HepG2 (cell line): ENCODE measurements around the gene P2RX2. TPM values are rescaled to one million over a fixed set of nuclear protein-coding genes. Genes with fewer than 3 reads are reported as not detected.

ENCODE experiments used
- ATM ChIP-seq: fragments of 450-650 bp; IDR thresholded peaks from 2 replicates; pipeline ENCODE4 v1.7.1; 2017; ENCODE audit warnings: mild to moderate bottlenecking, borderline replicate concordance
- BRCA1 ChIP-seq: sonication (generic); formaldehyde crosslinking; IDR thresholded peaks from 2 replicates; pipeline ENCODE4 v1.4.0; 2020; ENCODE audit warnings: missing genetic modification reagents
- CAMTA2 ChIP-seq: sonication (generic); formaldehyde crosslinking; IDR thresholded peaks from 2 replicates; pipeline ENCODE4 v1.4.0; 2020; ENCODE audit warnings: mild to moderate bottlenecking, missing genetic modification reagents, borderline replicate concordance
- KLF11 ChIP-seq: IDR thresholded peaks from 2 replicates; pipeline ENCODE4 v1.6.1; 2016; ENCODE audit warnings: missing compliant biosample characterization
- MXD4 ChIP-seq: IDR thresholded peaks from 2 replicates; pipeline ENCODE4 v1.6.1; 2016; ENCODE audit warnings: mild to moderate bottlenecking, missing biosample characterization, missing genetic modification reagents
- NFIC ChIP-seq: IDR thresholded peaks from 2 replicates; pipeline ENCODE4 v1.6.1; 2012; ENCODE audit warnings: mild to moderate bottlenecking, low read length, inconsistent platforms
- PAXIP1 ChIP-seq: sonication (generic); formaldehyde crosslinking; conservative IDR thresholded peaks from 2 replicates; pipeline ENCODE4 v1.4.0; 2020; ENCODE audit warnings: mild to moderate bottlenecking, missing genetic modification reagents, moderate library complexity
- TEAD3 ChIP-seq: optimal IDR thresholded peaks from 2 replicates; pipeline ENCODE3; 2016; ENCODE audit warnings: borderline replicate concordance
- ZGPAT ChIP-seq: IDR thresholded peaks from 2 replicates; pipeline ENCODE4 v1.6.1; 2016; ENCODE audit warnings: mild to moderate bottlenecking
- ZNF143 ChIP-seq: sonication (generic); formaldehyde crosslinking; IDR thresholded peaks from 2 replicates; pipeline ENCODE4 v1.4.0; 2020; ENCODE audit warnings: missing genetic modification reagents
- ZNF263 ChIP-seq: sonication (generic); formaldehyde crosslinking; IDR thresholded peaks from 2 replicates; pipeline ENCODE4 v1.4.0; 2020; ENCODE audit warnings: missing genetic modification reagents
- ZNF503 ChIP-seq: sonication (generic); formaldehyde crosslinking; IDR thresholded peaks from 2 replicates; pipeline ENCODE4 v1.4.0; 2020; ENCODE audit warnings: missing genetic modification reagents
- ZNF552 ChIP-seq: sonication (generic); formaldehyde crosslinking; IDR thresholded peaks from 2 replicates; pipeline ENCODE4 v1.9.0; 2022; ENCODE audit warnings: missing genetic modification reagents, mild to moderate bottlenecking, borderline replicate concordance
- polyA plus RNA-seq, 8 experiments: library from polyadenylated mRNA; depleted of rRNA in 3 of 8; stranded (reverse) in 7 of 8; unstranded in 1 of 8; fragments of >200 nt; fragmentation: Illumina TruSeq in 4 of 8; extraction: Trizol in 4 of 8; gene quantifications; 2 replicates each; pipeline versions ENCODE4 v1.2.1 to v1.2.3, GENCODE V29; 2011 to 2016; ENCODE audit warnings: low read depth in 4 of 8, missing spikeins in 1 of 8, mixed read lengths in 1 of 8; ENCODE audit not compliant: insufficient read depth in 1 of 8
- total RNA-seq, 5 experiments: library from RNA; depleted of rRNA; stranded (reverse); fragments of >200 nt; fragmentation: Illumina TruSeq; extraction: Trizol; gene quantifications; 2 replicates each; pipeline ENCODE4 v1.2.3, GENCODE V29; 2016; ENCODE audit warnings: low read depth in 1 of 5
- TF ChIP-seq, protein P1 (sequence below): sonication (generic); formaldehyde crosslinking; IDR thresholded peaks from 2 replicates; pipeline ENCODE4 v1.4.0; 2020; ENCODE audit warnings: missing genetic modification reagents, borderline replicate concordance
- TF ChIP-seq, protein P2 (sequence below): sonication (generic); formaldehyde crosslinking; IDR thresholded peaks from 2 replicates; pipeline ENCODE4 v1.4.0; 2020; ENCODE audit warnings: missing genetic modification reagents

The P2RX2 gene
- total and polyA plus RNA-seq, 2 of the 13 experiments (the other 11 are each of a cell fraction or from before 2014, with no cell fraction given): not detected

DNA sequence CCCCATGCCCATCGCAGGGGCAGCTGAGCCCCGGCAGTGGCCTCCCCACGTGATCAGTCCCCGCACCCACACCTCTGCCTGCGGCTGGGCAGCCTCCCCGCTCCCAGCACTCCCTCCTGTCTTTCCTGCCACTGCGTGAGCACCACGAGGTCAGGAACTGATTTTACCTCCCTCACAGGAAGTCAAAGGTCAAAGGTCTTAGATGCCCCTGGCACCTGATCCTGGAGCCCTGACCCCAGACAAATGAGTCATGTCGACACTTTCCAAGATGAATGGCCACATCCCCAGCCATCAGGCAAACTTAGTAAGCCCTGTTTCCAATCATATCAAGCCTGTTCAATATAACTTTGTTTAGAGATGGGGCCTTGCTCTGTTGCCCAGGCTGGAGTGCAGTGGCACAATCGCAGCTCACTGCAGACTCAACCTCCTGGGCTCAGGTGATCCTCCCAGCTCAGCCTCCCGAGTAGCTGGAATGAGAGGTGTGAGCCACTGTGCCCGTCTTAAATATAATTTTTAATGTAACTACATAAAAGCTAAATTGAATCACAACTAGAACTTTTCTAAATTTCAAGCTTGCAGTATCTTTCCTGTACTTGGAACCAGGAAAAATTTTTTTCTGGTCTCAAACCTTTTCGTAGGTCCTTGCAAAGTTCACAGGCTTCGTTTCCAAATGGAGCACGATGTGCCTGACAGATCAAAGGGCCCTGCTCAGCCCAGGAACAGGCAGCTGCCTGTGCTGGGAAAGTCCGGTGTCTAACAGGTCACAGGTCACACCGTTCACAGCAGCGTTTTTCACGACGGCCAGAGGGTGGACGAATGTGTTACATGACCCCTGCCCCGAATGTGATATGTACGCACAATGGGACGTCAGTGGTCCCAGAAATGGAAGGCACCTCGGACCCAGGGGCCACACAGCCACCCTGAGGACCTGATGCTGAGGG is 10.1 kb upstream of the P2RX2 start (continued):
- peak; percentile 43; the same call in 1 of the 2 replicates for TF ChIP-seq ZNF143 (CRISPR knock-in tag)
- no peak for TF ChIP-seq NFIC
- peak; percentile 65 for TF ChIP-seq TEAD3 (CRISPR knock-in tag)
- 0 out of 2 replicates have a peak, but pooled peaks have one; percentile 29 for TF ChIP-seq ZNF552 (CRISPR knock-in tag)
- 0 out of 2 replicates have a peak, but pooled peaks have one; percentile 29 for TF ChIP-seq ZGPAT
- TF ChIP-seq BRCA1 (CRISPR knock-in tag): 0 out of 2 replicates have a peak, but pooled peaks have one; percentile 38
- 0 out of 2 replicates have a peak, but pooled peaks have one; percentile 35 for TF ChIP-seq ZNF263 (CRISPR knock-in tag)
- TF ChIP-seq PAXIP1 (CRISPR knock-in tag): peak; percentile 69
- no peak for TF ChIP-seq CAMTA2 (CRISPR knock-in tag)
- TF ChIP-seq, protein P1, sequence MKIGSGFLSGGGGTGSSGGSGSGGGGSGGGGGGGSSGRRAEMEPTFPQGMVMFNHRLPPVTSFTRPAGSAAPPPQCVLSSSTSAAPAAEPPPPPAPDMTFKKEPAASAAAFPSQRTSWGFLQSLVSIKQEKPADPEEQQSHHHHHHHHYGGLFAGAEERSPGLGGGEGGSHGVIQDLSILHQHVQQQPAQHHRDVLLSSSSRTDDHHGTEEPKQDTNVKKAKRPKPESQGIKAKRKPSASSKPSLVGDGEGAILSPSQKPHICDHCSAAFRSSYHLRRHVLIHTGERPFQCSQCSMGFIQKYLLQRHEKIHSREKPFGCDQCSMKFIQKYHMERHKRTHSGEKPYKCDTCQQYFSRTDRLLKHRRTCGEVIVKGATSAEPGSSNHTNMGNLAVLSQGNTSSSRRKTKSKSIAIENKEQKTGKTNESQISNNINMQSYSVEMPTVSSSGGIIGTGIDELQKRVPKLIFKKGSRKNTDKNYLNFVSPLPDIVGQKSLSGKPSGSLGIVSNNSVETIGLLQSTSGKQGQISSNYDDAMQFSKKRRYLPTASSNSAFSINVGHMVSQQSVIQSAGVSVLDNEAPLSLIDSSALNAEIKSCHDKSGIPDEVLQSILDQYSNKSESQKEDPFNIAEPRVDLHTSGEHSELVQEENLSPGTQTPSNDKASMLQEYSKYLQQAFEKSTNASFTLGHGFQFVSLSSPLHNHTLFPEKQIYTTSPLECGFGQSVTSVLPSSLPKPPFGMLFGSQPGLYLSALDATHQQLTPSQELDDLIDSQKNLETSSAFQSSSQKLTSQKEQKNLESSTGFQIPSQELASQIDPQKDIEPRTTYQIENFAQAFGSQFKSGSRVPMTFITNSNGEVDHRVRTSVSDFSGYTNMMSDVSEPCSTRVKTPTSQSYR: peak; percentile 71; the same call in 1 of the 2 replicates
- no peak for TF ChIP-seq KLF11
- no peak for TF ChIP-seq ATM
- TF ChIP-seq, protein P2, sequence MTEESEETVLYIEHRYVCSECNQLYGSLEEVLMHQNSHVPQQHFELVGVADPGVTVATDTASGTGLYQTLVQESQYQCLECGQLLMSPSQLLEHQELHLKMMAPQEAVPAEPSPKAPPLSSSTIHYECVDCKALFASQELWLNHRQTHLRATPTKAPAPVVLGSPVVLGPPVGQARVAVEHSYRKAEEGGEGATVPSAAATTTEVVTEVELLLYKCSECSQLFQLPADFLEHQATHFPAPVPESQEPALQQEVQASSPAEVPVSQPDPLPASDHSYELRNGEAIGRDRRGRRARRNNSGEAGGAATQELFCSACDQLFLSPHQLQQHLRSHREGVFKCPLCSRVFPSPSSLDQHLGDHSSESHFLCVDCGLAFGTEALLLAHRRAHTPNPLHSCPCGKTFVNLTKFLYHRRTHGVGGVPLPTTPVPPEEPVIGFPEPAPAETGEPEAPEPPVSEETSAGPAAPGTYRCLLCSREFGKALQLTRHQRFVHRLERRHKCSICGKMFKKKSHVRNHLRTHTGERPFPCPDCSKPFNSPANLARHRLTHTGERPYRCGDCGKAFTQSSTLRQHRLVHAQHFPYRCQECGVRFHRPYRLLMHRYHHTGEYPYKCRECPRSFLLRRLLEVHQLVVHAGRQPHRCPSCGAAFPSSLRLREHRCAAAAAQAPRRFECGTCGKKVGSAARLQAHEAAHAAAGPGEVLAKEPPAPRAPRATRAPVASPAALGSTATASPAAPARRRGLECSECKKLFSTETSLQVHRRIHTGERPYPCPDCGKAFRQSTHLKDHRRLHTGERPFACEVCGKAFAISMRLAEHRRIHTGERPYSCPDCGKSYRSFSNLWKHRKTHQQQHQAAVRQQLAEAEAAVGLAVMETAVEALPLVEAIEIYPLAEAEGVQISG: peak; percentile 38
- TF ChIP-seq MXD4 (CRISPR knock-in tag): no peak
- TF ChIP-seq ZNF503 (CRISPR knock-in tag): 0 out of 2 replicates have a peak, but pooled peaks have one; percentile 58
